ENCODE data around the gene SYT1. TPM values are rescaled to one million over a fixed set of nuclear protein-coding genes. Genes with fewer than 3 reads are reported as not detected.

Gene SYT1
- total RNA-seq, 1 donor from 2014 or later: 19.5 TPM

GRCh38 chr12:79337662-79338290 is 473.2 kb downstream of the SYT1 start:
- H3K27me3 Mint-ChIP-seq (ENCODE audit: low read depth): no peaks in the 10 kb centered on the region
- DNase-seq (ENCODE audit: low read depth, low spot score): no peak
- H3K36me3 Mint-ChIP-seq (ENCODE audit: low read depth): peaks cover 9% of the 10 kb centered on the region
- TF ChIP-seq, protein P1, sequence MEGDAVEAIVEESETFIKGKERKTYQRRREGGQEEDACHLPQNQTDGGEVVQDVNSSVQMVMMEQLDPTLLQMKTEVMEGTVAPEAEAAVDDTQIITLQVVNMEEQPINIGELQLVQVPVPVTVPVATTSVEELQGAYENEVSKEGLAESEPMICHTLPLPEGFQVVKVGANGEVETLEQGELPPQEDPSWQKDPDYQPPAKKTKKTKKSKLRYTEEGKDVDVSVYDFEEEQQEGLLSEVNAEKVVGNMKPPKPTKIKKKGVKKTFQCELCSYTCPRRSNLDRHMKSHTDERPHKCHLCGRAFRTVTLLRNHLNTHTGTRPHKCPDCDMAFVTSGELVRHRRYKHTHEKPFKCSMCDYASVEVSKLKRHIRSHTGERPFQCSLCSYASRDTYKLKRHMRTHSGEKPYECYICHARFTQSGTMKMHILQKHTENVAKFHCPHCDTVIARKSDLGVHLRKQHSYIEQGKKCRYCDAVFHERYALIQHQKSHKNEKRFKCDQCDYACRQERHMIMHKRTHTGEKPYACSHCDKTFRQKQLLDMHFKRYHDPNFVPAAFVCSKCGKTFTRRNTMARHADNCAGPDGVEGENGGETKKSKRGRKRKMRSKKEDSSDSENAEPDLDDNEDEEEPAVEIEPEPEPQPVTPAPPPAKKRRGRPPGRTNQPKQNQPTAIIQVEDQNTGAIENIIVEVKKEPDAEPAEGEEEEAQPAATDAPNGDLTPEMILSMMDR (conservative IDR thresholded peaks at IDR 0.05): no peak
- no peak overlapping the region for H3K4me3 Mint-ChIP-seq
- peaks cover 8% of the 10 kb centered on the region for H3K9me3 Mint-ChIP-seq
- no peaks in the 10 kb centered on the region for H3K4me1 Mint-ChIP-seq
- H3K27ac Mint-ChIP-seq (ENCODE audit: unreplicated experiment): no peak overlapping the region

DNA sequence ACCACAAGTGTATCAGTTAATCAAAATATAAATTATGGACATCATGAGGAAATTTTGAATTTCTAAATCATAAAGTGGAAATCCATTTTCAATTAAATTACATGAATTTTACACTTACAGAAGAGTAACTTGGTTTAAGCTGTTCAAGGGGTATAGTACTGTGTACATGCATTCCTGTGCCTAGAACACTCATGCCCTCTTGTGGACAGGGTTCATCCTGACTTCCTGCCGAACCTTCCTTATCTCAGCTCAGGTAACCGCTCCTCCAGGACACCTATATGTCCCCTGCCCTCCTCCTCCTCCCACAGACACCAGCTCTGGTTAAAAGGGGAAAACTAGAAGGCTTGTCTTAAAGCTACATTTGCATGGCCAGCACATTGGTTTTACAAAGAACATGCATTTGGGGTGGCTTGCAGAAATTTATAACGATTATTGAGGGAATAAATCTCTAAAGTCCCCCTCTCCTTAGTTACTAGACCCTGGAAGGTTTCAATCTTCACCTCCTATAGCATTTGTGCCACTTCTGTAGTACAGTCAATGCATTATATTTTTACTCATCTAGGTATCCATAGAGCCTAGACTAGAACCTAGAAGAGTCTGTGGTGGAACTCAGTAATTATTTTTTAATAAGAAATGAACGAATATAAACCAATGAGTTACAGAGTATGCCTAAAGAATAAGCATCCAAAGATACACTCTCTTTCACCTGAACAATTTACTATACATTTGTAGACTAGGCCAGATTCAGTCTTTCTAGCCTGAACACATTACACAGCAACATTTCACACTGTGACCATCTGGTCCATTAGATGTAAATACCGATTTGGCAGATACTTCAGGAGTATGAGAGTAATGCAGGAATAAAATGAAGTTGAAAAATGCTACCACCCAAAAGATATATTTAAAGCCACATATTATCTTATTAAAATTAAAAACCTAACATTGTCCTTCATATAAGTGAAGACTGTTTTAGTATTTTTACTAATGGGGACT is 480.6 kb downstream of the SYT1 start:
- peaks cover 3% of the 10 kb centered on the region for H3K4me1 Mint-ChIP-seq
- peak; percentile 18 for DNase-seq (ENCODE audit: low read depth, low spot score)
- TF ChIP-seq, protein P1 (conservative IDR thresholded peaks at IDR 0.05): peak; percentile 75
- peaks cover 8% of the 10 kb centered on the region for H3K9me3 Mint-ChIP-seq
- H3K4me3 Mint-ChIP-seq: no peak overlapping the region
- H3K36me3 Mint-ChIP-seq (ENCODE audit: low read depth): peaks cover 6% of the 10 kb centered on the region
- no peaks in the 10 kb centered on the region for H3K27me3 Mint-ChIP-seq (ENCODE audit: low read depth)
- no peak overlapping the region for H3K27ac Mint-ChIP-seq (ENCODE audit: unreplicated experiment)

- Mint-ChIP-seq H3K27me3 (ENCODE audit: low read depth) (no peaks in the 10 kb centered on the region), H3K9me3 (peaks cover 3% of the 10 kb centered on the region), H3K4me3 (no peak overlapping the region), H3K4me1 (peaks cover 3% of the 10 kb centered on the region), H3K36me3 (ENCODE audit: low read depth) (peaks cover 4% of the 10 kb centered on the region), H3K27ac (ENCODE audit: unreplicated experiment) (no peak overlapping the region)
- DNase-seq (ENCODE audit: low read depth, low spot score): no peak
- TF ChIP-seq, protein P1 (conservative IDR thresholded peaks at IDR 0.05): no peak
Observed at GRCh38 chr12:79347866-79348265, 483.3 kb downstream of the SYT1 start.

DNA sequence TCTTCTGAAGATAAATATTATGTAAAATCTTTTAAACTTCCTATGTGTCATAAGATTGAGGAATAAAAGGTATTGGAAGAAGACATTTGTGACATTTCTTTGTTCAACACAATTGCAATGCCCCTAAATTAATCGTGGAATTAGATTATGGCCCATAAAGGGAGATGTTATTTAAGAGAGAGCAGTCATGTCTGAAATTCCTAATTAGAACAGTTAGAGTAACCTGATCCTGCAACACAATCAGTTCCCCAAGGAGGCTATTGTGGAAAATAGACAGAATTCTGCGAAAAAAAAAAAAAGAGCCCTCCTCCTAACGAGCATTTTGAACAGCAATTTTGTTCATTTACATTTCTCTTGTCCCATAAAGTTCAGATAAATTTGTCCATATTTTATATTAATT is 486.7 kb downstream of the SYT1 start:
- Mint-ChIP-seq H3K9me3 (peaks cover 7% of the 10 kb centered on the region), H3K27ac (ENCODE audit: unreplicated experiment) (no peak overlapping the region), H3K4me3 (no peak overlapping the region), H3K4me1 (peaks cover 3% of the 10 kb centered on the region), H3K36me3 (ENCODE audit: low read depth) (peaks cover 6% of the 10 kb centered on the region), H3K27me3 (ENCODE audit: low read depth) (no peaks in the 10 kb centered on the region)
- no peak for DNase-seq (ENCODE audit: low read depth, low spot score)
- TF ChIP-seq, protein P1 (conservative IDR thresholded peaks at IDR 0.05): no peak

- TF ChIP-seq, protein P1 (conservative IDR thresholded peaks at IDR 0.05): no peak
- Mint-ChIP-seq H3K36me3 (ENCODE audit: low read depth) (peaks cover 5% of the 10 kb centered on the region), H3K4me3 (no peak overlapping the region), H3K27me3 (ENCODE audit: low read depth) (no peaks in the 10 kb centered on the region), H3K4me1 (no peaks in the 10 kb centered on the region), H3K9me3 (peaks cover 3% of the 10 kb centered on the region), H3K27ac (ENCODE audit: unreplicated experiment) (no peak overlapping the region)
- no peak for DNase-seq (ENCODE audit: low read depth, low spot score)
Observed at GRCh38 chr12:79356216-79356615, 491.6 kb downstream of the SYT1 start.

Data from neural crest cell (in vitro differentiated cells).